ENCODE measurements around the gene RNF168. TPM values are rescaled to one million over a fixed set of nuclear protein-coding genes. Genes with fewer than 3 reads are reported as not detected.

RNF168 gene
- total RNA-seq, 1 experiment from 2014 or later: 25.1 TPM

DNA sequence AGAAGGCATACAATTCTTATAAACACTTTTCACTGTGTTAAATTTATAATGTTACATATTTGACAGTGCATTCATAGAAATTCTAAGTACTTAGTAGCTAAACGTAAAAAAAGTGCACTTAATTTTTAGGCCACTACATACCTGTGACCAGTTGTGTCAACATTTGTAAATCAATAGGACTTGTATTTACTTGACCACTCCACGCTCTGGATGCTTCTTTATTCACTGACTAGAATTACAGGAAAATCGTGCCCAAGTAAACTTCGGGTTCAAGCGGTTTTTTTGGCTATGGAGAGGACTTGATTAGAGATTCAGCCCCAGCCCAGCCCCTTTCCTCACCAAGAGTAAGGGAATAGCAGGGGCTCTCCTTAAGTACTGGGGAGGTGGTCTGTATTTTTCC, 43.0 kb upstream of the RNF168 start (continued):
- TF ChIP-seq, protein P1, sequence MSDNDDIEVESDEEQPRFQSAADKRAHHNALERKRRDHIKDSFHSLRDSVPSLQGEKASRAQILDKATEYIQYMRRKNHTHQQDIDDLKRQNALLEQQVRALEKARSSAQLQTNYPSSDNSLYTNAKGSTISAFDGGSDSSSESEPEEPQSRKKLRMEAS (IDR thresholded peaks at IDR 0.05): no peak
- TF ChIP-seq, protein P2, sequence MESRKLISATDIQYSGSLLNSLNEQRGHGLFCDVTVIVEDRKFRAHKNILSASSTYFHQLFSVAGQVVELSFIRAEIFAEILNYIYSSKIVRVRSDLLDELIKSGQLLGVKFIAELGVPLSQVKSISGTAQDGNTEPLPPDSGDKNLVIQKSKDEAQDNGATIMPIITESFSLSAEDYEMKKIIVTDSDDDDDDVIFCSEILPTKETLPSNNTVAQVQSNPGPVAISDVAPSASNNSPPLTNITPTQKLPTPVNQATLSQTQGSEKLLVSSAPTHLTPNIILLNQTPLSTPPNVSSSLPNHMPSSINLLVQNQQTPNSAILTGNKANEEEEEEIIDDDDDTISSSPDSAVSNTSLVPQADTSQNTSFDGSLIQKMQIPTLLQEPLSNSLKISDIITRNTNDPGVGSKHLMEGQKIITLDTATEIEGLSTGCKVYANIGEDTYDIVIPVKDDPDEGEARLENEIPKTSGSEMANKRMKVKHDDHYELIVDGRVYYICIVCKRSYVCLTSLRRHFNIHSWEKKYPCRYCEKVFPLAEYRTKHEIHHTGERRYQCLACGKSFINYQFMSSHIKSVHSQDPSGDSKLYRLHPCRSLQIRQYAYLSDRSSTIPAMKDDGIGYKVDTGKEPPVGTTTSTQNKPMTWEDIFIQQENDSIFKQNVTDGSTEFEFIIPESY (IDR thresholded peaks at IDR 0.05; ENCODE audit: extremely low read depth, insufficient replicate concordance, low read length): no peak
- no peak for TF ChIP-seq EGR1 (IDR thresholded peaks at IDR 0.05; ENCODE audit: low read depth)

DNA sequence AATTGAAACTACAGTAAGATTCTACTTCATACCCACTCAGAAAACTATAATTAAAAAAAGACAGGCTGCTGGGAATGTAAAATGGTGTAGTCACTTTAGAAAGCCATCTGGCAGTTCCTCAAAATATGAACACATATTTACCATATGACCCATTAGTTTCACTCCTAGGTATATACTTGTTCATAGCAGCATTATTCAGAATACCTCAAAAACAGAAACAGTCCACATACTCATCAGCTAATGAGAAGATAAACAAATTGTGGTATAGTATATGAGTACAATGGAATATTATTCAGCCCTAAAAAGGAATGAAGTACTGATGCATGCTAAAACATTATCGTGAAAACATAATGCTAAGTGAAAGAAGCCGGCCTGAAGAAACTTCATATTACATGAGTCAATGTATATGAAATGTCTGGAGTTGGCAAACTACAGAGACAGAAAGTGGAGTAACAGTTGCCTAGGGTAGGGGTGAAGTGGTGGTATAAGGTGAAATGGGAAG, 41.0 kb upstream of the RNF168 start:
- no peaks in the 10 kb centered on the region for H3K9me3 ChIP-seq (ENCODE audit: control insufficient read depth in 1 of 2, insufficient read depth in 1 of 2, low read depth in 1 of 2, low read length in 2 of 2)
- H4K20me1 ChIP-seq (ENCODE audit: insufficient read depth): no peaks in the 10 kb centered on the region
- no peaks in the 10 kb centered on the region for H3K4me1 ChIP-seq (ENCODE audit: control insufficient read depth in 1 of 2, insufficient read depth in 2 of 2, low read length in 2 of 2)
- CTCF ChIA-PET: interaction anchor here (0.7 kb wide), 1 partner anchor 22 kb away, joined by 3 read pairs; no protein-coding TSS in a partner anchor
- H3K4me3 ChIP-seq (replicated peaks in 1 of 2; ENCODE audit: low read depth in 1 of 2, low read length in 2 of 2): no peak overlapping the region
- H3K4me2 ChIP-seq (ENCODE audit: low read length): no peak overlapping the region
- ATAC-seq (no peak), DNase-seq (ENCODE audit: low read depth, low spot score) (no peak)
- no peak overlapping the region for H3K9ac ChIP-seq (ENCODE audit: low read length)
- POLR2A ChIA-PET: no interaction called here
- H2AFZ ChIP-seq (ENCODE audit: low read depth, low read length, poor library complexity, severe bottlenecking): no peak overlapping the region
- no peaks in the 10 kb centered on the region for H3K9me2 ChIP-seq (ENCODE audit: insufficient read depth)
- no peaks in the 10 kb centered on the region for H3K79me2 ChIP-seq (ENCODE audit: insufficient read depth, low read length)
- no peaks in the 10 kb centered on the region for H3K27me3 ChIP-seq (ENCODE audit: insufficient read depth, low read length)
- no TSS peak for BruUV-seq (replicated peaks)
- no peaks in the 10 kb centered on the region for H3K36me3 ChIP-seq (ENCODE audit: control insufficient read depth in 1 of 2, insufficient read depth in 2 of 2, low read length in 2 of 2)
- H3K27ac ChIP-seq (ENCODE audit: low read depth, low read length): no peak overlapping the region
- intact Hi-C loops (cut with micrococcal nuclease): no loop called here
- RAD21 ChIA-PET (ENCODE audit: low non-redundant PET in 1 of 2, low total read pairs in 2 of 2, uncharacterized antibody in 2 of 2, unreplicated experiment in 2 of 2): no interaction called here
- TF ChIP-seq SP1 (IDR thresholded peaks at IDR 0.05; ENCODE audit: low read depth): no peak
- TF ChIP-seq, protein P2 (IDR thresholded peaks at IDR 0.05; ENCODE audit: extremely low read depth, insufficient replicate concordance, low read length): no peak
- TF ChIP-seq EZH2 (IDR thresholded peaks at IDR 0.05): no peak
- no peak for TF ChIP-seq SRF (IDR thresholded peaks at IDR 0.05; ENCODE audit: low read depth)
- no peak for TF ChIP-seq JUND (IDR thresholded peaks at IDR 0.05)
- no peak for TF ChIP-seq EGR1 (IDR thresholded peaks at IDR 0.05; ENCODE audit: low read depth)
- TF ChIP-seq POLR2A (IDR thresholded peaks at IDR 0.05; ENCODE audit: borderline replicate concordance, extremely low read depth, insufficient read depth, insufficient read length): no peak
- TF ChIP-seq, protein P1 (IDR thresholded peaks at IDR 0.05): no peak
- no peak for TF ChIP-seq ZFX (IDR thresholded peaks at IDR 0.05)
- no peak for TF ChIP-seq EZH2phosphoT487 (IDR thresholded peaks at IDR 0.05; ENCODE audit: borderline replicate concordance)
- TF ChIP-seq POLR2AphosphoS5 (IDR thresholded peaks at IDR 0.05; ENCODE audit: low read depth, low read length): no peak
- TF ChIP-seq ELF1 (IDR thresholded peaks at IDR 0.05; ENCODE audit: borderline replicate concordance, low read depth): no peak
- no peak for TF ChIP-seq FOSL1 (IDR thresholded peaks at IDR 0.05; ENCODE audit: low read depth)
- TF ChIP-seq SIN3A (IDR thresholded peaks at IDR 0.05; ENCODE audit: low read depth): no peak
- TF ChIP-seq CEBPB (IDR thresholded peaks at IDR 0.05; ENCODE audit: low read depth): no peak
- no peak for TF ChIP-seq RAD21 (IDR thresholded peaks at IDR 0.05; ENCODE audit: low read depth)
- TF ChIP-seq ZNF274 (IDR thresholded peaks at IDR 0.05; ENCODE audit: low read depth, low read length): no peak
- TF ChIP-seq, protein P3, sequence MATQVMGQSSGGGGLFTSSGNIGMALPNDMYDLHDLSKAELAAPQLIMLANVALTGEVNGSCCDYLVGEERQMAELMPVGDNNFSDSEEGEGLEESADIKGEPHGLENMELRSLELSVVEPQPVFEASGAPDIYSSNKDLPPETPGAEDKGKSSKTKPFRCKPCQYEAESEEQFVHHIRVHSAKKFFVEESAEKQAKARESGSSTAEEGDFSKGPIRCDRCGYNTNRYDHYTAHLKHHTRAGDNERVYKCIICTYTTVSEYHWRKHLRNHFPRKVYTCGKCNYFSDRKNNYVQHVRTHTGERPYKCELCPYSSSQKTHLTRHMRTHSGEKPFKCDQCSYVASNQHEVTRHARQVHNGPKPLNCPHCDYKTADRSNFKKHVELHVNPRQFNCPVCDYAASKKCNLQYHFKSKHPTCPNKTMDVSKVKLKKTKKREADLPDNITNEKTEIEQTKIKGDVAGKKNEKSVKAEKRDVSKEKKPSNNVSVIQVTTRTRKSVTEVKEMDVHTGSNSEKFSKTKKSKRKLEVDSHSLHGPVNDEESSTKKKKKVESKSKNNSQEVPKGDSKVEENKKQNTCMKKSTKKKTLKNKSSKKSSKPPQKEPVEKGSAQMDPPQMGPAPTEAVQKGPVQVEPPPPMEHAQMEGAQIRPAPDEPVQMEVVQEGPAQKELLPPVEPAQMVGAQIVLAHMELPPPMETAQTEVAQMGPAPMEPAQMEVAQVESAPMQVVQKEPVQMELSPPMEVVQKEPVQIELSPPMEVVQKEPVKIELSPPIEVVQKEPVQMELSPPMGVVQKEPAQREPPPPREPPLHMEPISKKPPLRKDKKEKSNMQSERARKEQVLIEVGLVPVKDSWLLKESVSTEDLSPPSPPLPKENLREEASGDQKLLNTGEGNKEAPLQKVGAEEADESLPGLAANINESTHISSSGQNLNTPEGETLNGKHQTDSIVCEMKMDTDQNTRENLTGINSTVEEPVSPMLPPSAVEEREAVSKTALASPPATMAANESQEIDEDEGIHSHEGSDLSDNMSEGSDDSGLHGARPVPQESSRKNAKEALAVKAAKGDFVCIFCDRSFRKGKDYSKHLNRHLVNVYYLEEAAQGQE (IDR thresholded peaks at IDR 0.05; ENCODE audit: low read depth): no peak
